Tibial nerve (tissue), 3 donors: ENCODE data around the gene ANKAR.

Experiments
- POLR2A ChIP-seq, 2 donors: fragments of 450-650 bp; IDR thresholded peaks; one replicate each; pipeline ENCODE4 v1.6.1; 2017; ENCODE audit warnings: antibody characterized with exemption in 2 of 2, mild to moderate bottlenecking in 2 of 2, moderate library complexity in 2 of 2
- TF ChIP-seq, protein P1 (sequence below), 5 experiments: fragments of 200-600 bp in 3 of 5; fragments of 450-650 bp in 2 of 5; sonication (generic) in 3 of 5; IDR thresholded peaks; one replicate each; pipeline ENCODE4 v1.5.1; 2016 to 2019; ENCODE audit warnings: antibody characterized with exemption in 5 of 5, mild to moderate bottlenecking in 3 of 5, moderate library complexity in 2 of 5

DNA sequence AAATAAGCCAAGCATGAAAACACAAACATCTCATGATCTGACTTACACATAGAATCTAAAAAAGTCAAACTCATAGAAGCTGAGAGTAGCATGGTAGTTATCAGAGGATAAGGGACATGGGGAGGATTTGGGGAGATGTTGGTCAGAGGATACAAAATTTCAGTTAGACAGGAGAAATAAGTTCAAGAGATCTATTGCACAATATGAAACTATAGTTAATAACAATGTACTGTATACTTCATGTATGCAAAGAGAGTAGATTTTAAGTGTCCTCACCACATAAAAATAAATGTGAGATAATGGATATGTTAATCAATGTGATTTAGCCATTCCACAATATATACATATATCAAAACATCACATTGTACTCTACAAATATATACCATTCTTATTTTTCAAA, 23.2 kb upstream of the ANKAR start:
- TF ChIP-seq POLR2A (IDR thresholded peaks at IDR 0.05): no peak
- TF ChIP-seq, protein P1, sequence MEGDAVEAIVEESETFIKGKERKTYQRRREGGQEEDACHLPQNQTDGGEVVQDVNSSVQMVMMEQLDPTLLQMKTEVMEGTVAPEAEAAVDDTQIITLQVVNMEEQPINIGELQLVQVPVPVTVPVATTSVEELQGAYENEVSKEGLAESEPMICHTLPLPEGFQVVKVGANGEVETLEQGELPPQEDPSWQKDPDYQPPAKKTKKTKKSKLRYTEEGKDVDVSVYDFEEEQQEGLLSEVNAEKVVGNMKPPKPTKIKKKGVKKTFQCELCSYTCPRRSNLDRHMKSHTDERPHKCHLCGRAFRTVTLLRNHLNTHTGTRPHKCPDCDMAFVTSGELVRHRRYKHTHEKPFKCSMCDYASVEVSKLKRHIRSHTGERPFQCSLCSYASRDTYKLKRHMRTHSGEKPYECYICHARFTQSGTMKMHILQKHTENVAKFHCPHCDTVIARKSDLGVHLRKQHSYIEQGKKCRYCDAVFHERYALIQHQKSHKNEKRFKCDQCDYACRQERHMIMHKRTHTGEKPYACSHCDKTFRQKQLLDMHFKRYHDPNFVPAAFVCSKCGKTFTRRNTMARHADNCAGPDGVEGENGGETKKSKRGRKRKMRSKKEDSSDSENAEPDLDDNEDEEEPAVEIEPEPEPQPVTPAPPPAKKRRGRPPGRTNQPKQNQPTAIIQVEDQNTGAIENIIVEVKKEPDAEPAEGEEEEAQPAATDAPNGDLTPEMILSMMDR (IDR thresholded peaks at IDR 0.05): no peak
